GM21515 (cell line): Measurements from ENCODE around the gene RFK.

Source experiments
- ATAC-seq: cut with Tn5 transposase; IDR thresholded peaks from one replicate; pipeline ENCODE4 v1.9.1; 2021; ENCODE audit not compliant: unreplicated experiment

The RFK gene

DNA sequence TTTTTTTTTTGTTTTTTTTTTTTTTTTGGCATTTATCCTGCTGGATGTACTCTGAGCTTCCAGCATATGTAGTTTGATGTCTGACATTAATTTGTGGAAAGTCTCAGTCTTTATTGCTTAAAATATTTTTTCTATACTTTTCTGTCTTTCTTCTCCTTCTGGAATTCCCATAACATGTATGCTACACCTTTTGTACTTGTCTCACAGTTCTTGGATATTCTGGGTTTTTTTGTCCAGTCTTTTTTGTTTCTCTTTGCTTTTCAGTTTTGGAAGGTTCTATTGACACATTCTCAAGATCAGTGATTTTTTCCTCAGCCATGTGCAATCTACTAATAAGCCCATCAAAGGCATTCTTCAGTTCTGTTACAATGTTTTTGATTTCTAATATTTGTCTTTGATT lies 19.4 kb upstream of the RFK start:
- no peak for ATAC-seq

DNA sequence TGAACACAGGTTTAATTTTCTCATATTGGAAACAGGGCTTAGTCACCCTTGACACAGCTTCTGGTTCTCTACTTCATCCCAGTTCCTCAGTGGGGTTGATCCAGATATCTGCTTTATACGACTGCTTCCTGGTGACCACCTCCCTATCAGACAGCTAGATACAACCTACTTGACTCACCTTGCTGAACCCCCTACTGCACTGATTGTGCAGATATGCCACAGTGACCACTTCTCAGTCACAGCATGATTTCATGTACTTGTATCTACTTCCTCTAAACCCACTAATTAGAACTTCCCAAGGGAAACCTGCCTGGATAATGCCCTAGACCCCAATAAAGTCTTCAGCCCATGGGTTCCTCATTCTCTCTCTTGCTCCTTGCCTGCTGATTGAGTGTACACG lies 18.4 kb upstream of the RFK start:
- ATAC-seq, result no peak

DNA sequence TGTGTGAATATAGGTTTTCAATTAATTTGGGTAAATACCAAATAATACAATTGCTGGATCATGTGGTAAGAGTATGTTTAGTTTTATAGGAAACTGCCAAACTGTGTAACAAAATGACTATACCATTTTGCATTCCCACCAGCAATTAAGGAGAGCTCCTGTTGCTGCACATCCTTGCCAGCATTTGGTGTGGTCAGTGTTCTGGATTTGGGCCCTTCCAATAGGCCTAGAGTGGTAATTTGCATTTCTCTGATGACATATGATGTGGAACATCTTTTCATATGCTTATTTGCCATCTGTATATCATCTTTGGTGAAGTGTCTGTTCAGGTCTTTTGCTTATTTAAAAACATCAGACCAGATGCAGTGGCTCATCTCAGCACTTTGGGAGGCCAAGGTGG lies 11.6 kb upstream of the RFK start:
- ATAC-seq, result no peak

DNA sequence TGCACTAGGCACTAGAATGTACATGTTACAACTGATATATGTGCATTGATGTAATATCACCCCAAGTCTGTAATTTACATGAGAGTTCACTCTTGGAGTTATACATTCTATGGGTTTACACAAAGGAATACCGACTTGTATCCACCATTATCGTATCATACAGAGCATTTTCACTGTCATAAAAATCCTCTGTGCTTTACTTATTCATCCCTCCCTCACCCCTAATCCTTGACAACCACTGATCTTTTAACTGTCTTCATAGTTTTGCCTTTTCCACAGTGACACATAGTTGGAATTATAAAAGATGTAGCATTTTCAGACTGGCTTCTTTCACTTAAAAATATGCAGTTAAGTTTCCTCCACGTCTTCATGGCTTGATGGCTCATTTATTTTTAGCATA lies 11.1 kb upstream of the RFK start:
- no peak for ATAC-seq

DNA sequence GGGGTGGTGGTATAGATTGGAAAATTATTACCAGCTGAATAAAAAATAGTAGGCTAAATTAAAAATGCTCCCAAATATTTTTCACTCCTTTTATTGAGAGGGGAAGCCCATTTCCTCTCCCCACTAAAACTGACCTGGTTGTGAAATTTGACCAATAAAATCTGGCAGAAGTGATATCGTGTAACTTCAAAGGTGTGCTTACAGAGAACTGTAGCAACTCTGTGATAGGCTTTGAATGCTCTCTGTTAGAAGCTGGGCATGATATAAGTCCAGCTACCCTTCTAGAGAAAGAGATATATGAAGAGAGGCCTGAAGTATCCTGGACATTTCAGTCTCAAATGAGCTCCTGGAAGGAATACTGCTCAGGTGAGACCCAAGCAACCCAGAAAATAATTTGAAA lies 10.2 kb upstream of the RFK start:
- no peak for ATAC-seq

DNA sequence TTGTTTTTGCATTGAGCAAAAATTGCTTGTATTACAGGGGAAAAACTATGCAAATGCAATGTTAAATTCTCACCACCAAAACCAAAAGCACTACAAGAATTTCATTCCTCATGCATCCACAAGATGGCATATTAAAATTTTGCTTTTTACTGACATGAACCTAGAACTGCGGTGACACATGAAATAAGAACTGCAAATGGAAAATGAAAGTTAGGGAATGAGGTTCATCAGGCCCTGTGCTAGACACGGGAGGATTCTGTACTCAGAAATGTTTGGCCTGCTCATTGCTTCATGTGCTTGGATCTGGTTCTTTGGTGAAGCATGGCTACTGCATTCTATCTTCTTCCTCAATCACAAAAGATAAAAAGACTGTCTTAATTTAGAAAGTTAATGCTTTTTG lies 9.1 kb upstream of the RFK start:
- peak; percentile 90 for ATAC-seq

DNA sequence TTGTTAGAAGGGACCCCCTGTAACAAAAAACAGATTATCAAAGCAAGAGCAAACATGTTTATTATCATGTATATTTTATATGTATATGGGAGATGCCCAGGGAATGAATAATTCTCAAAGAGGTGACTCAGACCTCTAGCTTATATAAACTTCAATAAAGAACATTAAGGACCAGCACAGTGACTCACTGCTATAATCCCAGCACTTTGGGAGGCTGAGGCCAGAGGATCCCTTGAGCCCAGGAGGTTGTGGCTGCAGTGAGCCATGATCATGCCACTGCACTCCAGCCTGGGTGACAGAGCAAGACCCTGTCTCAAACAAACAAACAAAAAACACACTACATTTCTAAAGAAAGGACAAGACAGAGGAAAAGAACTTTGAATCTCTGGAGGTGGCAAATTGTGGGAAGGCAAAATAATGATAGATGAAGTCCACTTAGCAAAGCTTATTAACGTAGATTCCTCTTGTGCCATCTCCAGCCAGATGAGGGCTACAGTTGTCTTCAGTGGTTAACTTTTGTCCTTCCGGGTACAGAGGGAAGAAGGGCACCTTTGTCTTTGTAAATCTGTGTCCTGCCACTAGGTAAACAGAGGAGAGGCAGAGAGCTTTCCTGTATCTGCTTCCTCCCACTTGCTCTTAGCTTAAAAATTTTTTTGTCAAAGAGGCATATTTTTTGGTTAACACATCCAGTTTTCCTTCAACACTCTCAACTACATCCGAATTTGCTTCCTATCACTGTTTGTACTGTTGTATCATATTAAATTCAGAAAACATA lies 7.5 kb upstream of the RFK start:
- ATAC-seq, result no peak

DNA sequence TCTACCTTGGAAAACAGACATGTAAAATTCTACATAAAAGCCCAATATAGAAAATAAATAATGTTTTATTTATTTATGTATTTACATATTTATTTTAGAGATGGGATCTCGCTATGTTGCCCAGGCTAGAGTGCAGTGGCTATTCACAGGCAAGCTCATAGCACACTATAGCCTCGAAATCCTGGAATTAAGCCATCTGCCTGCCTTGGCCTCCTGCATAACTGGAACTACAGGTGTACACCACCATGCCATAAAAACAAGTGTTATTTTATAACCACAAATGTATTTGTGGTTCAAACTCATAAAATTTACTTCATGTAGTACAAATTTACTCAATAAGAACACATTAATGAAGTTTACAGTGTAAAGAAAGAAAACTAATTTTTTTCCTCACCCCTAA lies 7.0 kb upstream of the RFK start:
- no peak for ATAC-seq

DNA sequence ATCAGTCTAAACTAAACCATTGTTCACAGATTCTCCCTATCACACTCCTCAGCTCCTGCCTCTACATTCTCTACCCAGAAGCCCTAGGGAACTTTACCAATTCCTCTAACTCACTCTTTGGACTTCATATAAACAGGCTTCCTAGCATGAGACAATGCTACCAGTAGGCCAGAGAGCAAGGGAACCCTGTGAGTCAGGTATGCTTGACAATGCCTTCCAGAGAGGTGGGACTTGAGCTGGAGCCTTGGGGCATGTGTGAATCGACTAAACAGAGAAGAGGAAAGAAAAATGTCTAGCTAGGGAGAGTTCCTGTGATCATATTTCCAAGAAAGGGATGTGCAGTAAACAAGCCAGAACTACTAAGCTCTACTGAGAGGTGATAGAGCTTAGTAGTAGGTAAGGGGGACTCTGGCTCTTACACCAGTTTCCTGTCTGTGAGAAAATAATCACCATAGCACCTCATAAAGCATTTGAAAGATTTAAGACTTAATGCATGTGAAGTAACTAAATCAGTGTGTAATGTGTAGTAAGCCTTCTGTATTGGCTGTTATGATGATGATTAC lies 6.4 kb upstream of the RFK start:
- ATAC-seq, result no peak

DNA sequence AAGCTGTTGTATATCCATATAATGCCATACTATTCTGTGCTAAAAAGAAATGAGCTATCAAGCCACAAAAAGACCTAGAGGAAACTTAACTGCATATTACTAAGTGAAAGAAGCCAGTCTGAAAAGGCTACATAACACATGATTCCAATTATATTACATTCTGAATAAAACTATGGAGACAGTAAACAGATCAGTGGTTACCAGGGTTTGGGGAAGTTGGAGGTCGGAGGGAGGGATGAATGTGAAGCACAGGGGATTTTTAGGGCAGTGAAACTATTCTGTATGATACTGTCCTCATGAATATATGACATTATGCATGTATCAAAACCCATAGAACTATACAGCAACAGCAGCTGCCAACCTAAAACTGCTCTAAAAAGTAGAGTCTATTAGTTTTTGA lies 5.6 kb upstream of the RFK start:
- ATAC-seq, result no peak

DNA sequence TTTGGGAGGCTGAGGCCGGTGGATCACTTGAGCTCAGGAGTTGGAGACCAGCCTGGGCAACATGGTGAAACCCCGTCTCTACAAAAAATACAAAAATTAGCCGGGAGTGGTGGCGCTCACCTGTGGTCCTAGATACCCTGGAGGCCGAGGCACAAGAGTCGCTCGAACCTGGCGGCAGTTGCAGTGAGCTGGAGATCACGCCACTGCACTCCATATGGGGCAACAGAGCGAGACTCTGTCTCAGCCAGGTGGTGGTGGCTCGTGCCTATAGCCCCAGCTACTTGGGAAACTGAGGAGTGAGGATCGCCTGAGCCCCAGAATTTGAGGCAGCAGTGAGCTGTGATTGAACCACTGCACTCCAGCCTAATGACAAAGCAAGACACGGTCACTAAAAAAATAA lies 2.4 kb upstream of the RFK start:
- no peak for ATAC-seq

DNA sequence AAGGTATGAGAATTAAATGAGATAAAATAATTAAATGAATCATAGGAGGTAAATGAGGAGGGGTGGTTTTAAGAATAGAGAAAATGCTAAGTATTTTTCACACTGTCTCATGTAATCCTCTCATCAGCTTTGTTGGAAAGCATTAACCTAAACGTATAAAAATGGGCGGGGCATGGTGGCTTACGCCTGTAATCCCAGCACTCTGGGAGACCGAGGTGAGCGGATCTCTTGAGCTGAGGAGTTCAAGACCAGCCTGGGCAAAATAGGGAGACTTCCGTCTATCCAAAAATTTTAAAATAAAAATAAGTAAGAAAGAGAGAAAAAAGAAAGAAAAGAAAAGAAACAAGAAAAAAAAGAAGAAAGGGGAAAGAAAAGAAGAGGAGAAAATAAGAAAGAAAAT lies 1.9 kb upstream of the RFK start:
- no peak for ATAC-seq

DNA sequence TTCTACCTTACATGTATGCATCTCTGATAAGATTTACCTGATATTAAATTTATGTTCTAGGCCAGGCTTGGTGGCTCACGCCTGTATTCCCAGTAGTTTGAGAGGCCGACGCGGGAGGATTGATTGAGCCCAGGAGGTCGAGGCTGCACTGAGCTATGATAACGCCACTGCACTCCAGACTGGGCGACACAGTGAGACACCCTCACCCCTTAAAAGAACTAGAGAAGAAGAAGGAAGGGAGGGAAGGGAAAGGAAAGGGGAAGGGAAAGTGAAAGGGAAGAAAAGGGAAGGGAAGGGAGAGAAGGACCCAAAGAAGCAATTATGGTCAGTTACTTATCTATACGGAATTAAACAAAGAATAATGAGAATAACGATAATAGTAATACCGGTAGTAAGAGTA lies 1.2 kb upstream of the RFK start:
- no peak for ATAC-seq

DNA sequence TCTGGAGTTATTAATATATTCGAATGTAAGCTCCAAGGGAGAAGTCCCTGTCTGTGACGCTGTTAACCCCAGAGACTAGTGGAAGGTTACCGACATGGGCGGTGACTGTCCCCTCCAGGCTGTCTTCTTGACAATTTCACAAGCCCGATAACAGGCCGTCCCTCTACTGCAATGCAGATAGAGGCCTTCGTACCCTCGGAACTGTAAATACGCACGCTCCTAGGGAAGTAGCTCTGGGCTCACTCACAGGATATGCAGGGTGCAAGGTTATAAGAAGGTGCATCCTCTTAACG lies 680 bp upstream of the RFK start:
- peak; percentile 58 for ATAC-seq

DNA sequence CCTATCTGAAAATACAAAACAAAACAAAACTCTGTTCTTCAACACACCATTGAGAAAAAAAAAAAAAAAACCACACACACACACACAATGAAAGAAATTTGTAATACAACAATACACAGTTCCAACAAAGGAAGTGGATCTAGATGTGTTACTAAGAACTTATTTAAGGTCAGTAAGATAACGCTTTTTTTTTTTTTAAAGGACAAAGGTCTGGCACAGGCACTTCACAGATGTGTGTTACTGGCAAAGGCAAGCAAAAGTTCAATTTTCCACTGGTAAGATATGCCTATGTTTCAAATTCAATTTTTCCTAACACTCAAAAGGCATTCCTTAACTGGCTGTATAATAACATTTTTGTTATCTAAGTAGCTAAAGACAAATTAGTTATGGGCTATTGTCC lies 3.6 kb downstream of the RFK start:
- ATAC-seq, result no peak

DNA sequence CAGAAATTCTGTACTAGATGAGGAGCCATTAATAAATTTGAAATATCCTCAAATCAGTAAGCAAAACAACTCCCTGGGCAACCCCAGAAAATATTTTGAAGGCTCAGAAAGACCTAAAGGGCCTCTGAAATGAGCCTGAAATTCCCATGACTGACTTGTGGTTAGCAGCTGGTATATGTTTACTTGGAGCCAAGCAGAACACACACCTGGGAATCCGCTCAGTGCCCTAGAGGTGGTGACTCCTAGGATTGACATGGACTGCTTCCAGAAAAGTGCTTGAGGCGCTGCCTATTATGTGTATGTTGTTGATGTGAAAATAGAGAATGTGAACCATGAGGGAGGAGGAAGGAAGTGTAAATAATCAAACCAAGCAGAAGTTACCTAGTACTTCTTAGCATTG lies 14.7 kb downstream of the RFK start:
- ATAC-seq, result no peak

DNA sequence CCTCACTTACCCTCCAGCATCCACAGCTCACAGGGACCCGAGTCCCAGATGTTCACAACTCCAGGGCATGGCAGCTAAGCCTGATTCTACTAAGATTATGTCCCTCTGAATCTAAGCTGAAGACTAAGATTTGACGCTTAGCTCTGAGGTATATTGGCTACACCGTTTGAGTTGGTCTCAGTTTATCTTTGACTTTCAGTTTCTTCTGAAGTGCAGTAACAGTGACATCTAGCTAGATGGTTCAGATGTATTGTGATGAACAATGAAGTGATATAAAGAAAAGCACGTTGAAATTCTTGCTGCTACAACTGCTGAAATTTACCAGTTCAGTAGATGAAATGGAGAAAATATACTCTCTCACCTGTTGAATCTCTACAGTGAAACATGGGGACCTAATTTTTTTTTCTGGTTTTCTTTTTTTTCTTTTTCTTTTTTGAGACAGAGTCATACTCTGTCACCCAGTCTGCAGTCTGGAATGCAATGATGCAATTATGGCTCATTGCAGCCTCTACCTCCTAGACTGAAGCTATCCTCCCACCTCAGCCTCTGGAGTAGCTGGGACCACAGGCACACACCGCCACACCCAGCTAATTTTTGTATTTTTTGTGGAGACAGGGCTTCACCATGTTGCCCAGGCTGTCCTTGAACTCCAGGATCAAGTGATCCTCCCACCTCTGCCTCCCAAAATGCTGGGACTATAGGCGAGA lies 15.7 kb downstream of the RFK start:
- no peak for ATAC-seq

DNA sequence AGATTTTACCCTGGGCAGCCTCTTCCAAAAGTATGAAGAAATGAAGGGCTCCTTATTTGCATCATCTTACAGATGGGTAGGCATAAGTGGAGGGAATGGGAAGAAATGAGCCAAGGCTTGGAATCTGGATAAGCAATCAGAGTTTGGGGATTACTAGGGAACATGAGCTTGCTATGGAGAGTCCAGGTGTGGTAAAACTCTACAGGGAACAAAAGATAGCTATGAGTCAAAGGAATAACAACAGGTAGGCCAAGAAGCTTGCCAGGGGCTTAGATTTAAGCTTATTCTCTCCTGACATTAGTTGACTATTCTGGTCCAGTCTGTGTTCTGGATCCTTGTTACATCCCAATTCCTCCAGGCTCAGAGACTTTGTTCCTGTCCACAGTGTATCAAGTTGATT lies 16.4 kb downstream of the RFK start:
- ATAC-seq, result no peak

DNA sequence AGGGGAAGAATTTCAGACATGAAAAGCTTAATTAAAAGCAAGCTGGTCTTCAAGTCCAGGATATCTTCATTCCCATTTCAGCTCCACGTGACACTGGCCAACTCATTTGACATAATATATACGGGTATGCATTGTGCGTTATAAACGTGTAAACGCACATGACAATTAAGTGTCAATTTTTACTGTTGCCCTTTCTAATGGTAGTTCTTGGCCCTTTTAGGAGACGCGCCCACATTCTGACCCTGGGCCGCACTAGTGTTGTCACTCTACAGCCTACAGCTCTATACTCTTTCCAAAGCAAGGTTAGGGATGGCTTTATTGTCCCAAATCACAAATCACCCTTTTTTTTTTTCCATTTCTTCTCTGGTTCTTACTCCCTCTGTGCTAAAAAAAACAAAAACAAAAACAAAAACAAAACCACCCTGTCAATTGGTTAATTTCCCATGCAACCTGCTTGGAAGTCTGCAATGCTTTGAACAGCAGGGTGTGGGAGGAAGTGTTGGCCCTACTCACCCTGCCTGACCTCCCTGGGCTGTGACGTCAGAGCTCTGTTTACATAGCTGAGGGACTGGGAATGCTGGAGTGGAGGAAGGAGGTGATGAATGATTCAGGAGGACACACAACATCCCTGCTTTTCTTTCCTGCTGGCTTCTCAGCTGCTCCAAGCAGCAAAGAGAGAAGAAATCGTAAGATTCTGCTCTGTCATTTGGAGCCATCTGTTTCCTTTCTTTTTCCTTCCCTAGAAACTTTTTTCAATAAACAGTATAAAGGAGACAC lies 19.3 kb downstream of the RFK start:
- ATAC-seq, result no peak

DNA sequence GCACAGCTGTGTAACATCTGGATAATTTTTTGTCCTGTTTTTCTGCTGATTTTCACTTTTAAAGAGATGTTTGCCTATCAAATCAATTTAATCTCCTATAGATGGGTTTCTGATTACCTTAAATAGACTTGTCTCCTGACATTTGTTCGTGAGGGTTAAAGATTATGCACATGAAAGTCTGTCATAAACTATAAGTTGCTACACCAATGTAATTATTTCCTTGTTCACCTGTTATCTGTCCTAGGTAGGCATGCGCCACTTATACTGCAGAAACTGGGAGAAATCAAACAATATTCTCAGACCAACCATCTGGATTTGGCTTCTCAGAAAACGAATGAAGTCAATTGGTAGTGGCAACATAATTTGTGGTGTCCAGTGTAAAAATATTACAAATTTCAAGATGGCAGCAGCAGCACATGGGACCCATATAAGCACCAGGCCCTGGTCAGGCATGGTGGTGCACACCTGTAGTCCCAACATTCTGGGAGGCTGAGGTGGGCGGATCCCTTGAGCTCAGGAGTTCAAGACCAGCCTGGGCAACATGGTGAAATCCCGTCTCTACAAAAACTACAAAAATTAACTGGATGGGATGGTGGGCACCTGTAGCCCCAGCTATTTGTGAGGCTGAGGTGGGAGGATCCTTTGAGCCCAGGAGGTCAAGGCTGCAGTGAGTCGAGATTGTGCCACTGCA lies 20.3 kb downstream of the RFK start:
- no peak for ATAC-seq

DNA sequence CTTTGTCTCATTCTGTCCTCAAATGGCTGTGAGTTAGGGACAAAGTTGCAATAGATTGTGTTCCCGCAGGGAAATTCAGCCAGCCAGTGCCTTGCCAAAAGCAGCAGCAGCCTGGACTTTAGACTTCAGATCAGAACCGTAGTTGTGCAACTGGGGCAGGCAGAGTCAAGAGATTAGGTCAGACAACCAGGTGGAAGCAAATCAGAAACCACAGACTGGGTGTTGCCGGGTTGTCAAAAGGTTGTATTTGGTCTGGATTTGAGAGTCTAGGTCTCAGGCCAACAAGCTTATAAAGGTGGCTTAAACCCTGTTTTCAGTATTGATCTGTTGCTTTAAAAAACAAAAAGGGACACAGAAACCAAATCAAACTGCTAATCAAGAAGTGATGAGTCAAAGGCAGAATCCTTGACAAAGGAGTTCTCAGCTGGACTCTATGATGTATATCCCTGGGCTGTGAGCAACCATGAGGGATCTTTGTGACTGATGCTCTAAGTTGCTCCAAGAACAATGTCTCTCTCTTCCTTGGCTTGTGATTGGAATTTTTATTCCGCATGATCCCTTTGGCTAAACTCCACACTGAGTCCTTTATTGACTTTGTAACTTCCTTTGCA lies 20.9 kb downstream of the RFK start:
- no peak for ATAC-seq
